GM04504 (cell line): ENCODE results near the gene MOV10L1.

Experiments
- DNase-seq: peaks from one replicate; pipeline ENCODE4 v3.0.0-alpha.2; 2012; ENCODE audit warnings: low read depth

MOV10L1 gene

GRCh38 chr22:50189849-50190181 lies 100.0 kb downstream of the MOV10L1 start:
- no peak for DNase-seq

GRCh38 chr22:50190182-50190940 lies 100.6 kb downstream of the MOV10L1 start:
- no peak for DNase-seq

- DNase-seq, result no peak
These were observed 101.3 kb downstream of the MOV10L1 start for GRCh38 chr22:50190941-50191741.

- no peak for DNase-seq
These were observed 102.8 kb downstream of the MOV10L1 start for GRCh38 chr22:50192436-50193204.

GRCh38 chr22:50193621-50194020 lies 103.8 kb downstream of the MOV10L1 start:
- no peak for DNase-seq

- no peak for DNase-seq
These were observed 104.4 kb downstream of the MOV10L1 start for GRCh38 chr22:50194037-50194805.

- no peak for DNase-seq
These were observed 106.5 kb downstream of the MOV10L1 start for GRCh38 chr22:50196256-50196655.

GRCh38 chr22:50197000-50197800 lies 107.4 kb downstream of the MOV10L1 start:
- DNase-seq, result no peak

- no peak for DNase-seq
These were observed 108.2 kb downstream of the MOV10L1 start for GRCh38 chr22:50197856-50198623.

- no peak for DNase-seq
These were observed 108.8 kb downstream of the MOV10L1 start for GRCh38 chr22:50198624-50199017.

- DNase-seq, result no peak
These were observed 109.5 kb downstream of the MOV10L1 start for GRCh38 chr22:50199251-50199721.

- DNase-seq, result no peak
These were observed 110.1 kb downstream of the MOV10L1 start for GRCh38 chr22:50199829-50200460.

GRCh38 chr22:50200461-50201190 lies 110.8 kb downstream of the MOV10L1 start, which contains the start of gene SELENOO:
SELENOO (plus strand) TSS chr22:50201011; CDS start chr22:50201037, 26 bp downstream.
- peak; percentile 70 for DNase-seq

GRCh38 chr22:50201191-50202129 lies 111.7 kb downstream of the MOV10L1 start:
- no peak for DNase-seq

- DNase-seq, result no peak
These were observed 112.4 kb downstream of the MOV10L1 start for GRCh38 chr22:50202130-50202666.

GRCh38 chr22:50203288-50203687 lies 113.5 kb downstream of the MOV10L1 start:
- DNase-seq, result no peak

- DNase-seq, result no peak
These were observed 114.8 kb downstream of the MOV10L1 start for GRCh38 chr22:50204571-50204970.
